ENCODE measurements around the gene TMED1. TPM values are rescaled to one million over a fixed set of nuclear protein-coding genes. Genes with fewer than 3 reads are reported as not detected.
"Not testable (repeated sequence)": the region's sequence is repeated elsewhere in the genome, so short reads cannot be mapped to it uniquely, and the experiment has no call there.

TMED1 gene
- total and polyA plus RNA-seq, 2 experiments from 2014 or later, result 65.0 to 95.4 TPM

DNA sequence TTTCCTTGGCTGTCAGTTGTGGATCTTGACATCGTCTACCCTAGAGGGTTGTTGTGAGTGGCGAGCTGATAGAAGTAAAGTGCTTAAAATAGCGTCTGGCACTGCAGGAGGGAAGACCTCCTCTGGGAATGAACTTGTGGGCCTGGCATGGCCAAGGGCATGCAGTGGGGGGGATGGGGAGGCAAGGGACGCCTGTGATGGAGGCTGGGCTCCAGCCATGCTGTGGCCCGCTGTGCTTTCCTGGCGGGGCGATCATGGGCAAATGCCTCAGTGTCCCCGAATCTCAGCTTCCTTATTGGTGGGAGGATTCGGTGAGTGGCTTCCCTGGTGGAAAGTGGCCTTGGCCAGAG, 46.1 kb upstream of the TMED1 start:
- H3K79me2 ChIP-seq, result peaks cover 100% of the 10 kb centered on the region
- DNase-seq (ENCODE audit: low spot score), result no peak
- H3K27me3 ChIP-seq, result no peaks in the 10 kb centered on the region
- no peaks in the 10 kb centered on the region for H3K9me3 ChIP-seq (ENCODE audit: low read depth)
- H3K4me1 ChIP-seq (ENCODE audit: insufficient read depth), result peaks cover 24% of the 10 kb centered on the region
- H4K20me1 ChIP-seq (ENCODE audit: insufficient read depth, poor library complexity, severe bottlenecking), result peaks cover 29% of the 10 kb centered on the region
- no peak overlapping the region for H3K4me3 ChIP-seq
- WGBS (ENCODE audit: low lambda C conversion rate, missing lambda C conversion rate), result 82% methylated on average over 9 of the region's 9 CpGs
- no peak for TF ChIP-seq EZH2 (IDR thresholded peaks at IDR 0.05; ENCODE audit: borderline replicate concordance)
- no peak for TF ChIP-seq CTCF (IDR thresholded peaks at IDR 0.05; ENCODE audit: poor library complexity)
- TF ChIP-seq EZH2phosphoT487 (IDR thresholded peaks at IDR 0.05; ENCODE audit: low read depth, severe bottlenecking, unreplicated experiment), result no peak
- no peak overlapping the region for H3K4me2 ChIP-seq
- H3K9me2 ChIP-seq (replicated peaks; ENCODE audit: insufficient read depth), result no peaks in the 10 kb centered on the region
- no peak overlapping the region for H2AFZ ChIP-seq
- no peaks in the 10 kb centered on the region for H3K36me3 ChIP-seq (replicated peaks; ENCODE audit: insufficient read depth, low read depth)
- H3K27ac ChIP-seq, result no peak overlapping the region

DNA sequence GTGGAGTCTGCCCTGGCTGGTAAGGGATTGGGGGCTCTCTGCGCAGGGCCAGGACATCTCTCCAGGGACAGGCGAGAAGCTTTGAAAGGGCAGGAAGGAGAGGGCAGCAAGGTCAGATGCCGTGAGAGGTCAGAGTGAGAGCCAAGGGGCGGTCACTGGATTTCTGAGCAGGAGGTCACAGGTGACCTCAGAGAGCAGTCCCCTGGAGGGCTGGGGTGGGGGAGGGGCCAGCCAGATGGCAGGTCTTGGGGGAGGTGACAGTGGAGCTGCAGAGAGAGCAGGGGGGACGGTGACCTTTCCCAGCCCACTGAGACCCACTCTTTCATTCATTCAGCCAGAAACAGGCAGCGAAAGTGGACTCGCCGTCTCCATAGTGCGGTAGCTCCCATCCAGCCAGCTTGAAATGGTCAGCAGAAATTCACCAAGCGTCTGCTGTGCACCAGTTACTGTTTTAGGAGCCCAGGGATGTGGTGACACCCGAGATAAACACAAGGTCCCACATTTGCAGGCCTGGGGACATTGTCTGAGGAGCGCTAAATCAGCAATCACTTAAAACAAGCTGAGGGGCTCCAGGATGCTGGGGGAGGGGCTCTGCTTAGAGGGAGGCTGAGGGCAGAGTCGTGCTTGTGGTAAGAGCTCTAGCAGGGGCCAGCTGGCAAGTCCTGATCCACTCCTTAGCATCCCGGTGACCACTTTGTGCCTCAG, 45.5 kb upstream of the TMED1 start:
- no peak for DNase-seq (ENCODE audit: low spot score)
- no peak overlapping the region for H2AFZ ChIP-seq
- H3K4me2 ChIP-seq, result no peak overlapping the region
- no peaks in the 10 kb centered on the region for H3K9me3 ChIP-seq (ENCODE audit: low read depth)
- TF ChIP-seq EZH2phosphoT487 (IDR thresholded peaks at IDR 0.05; ENCODE audit: low read depth, severe bottlenecking, unreplicated experiment) (no peak), CTCF (IDR thresholded peaks at IDR 0.05; ENCODE audit: poor library complexity) (no peak), EZH2 (IDR thresholded peaks at IDR 0.05; ENCODE audit: borderline replicate concordance) (no peak)
- H3K4me1 ChIP-seq (ENCODE audit: insufficient read depth), result peaks cover 24% of the 10 kb centered on the region
- WGBS (ENCODE audit: low lambda C conversion rate, missing lambda C conversion rate), result 66% methylated on average over 14 of the region's 14 CpGs
- H3K79me2 ChIP-seq, result peaks cover 100% of the 10 kb centered on the region
- H3K9me2 ChIP-seq (replicated peaks; ENCODE audit: insufficient read depth), result no peaks in the 10 kb centered on the region
- H4K20me1 ChIP-seq (ENCODE audit: insufficient read depth, poor library complexity, severe bottlenecking), result peaks cover 23% of the 10 kb centered on the region
- H3K27ac ChIP-seq, result no peak overlapping the region
- no peaks in the 10 kb centered on the region for H3K36me3 ChIP-seq (replicated peaks; ENCODE audit: insufficient read depth, low read depth)
- H3K27me3 ChIP-seq, result no peaks in the 10 kb centered on the region
- H3K4me3 ChIP-seq, result no peak overlapping the region

DNA sequence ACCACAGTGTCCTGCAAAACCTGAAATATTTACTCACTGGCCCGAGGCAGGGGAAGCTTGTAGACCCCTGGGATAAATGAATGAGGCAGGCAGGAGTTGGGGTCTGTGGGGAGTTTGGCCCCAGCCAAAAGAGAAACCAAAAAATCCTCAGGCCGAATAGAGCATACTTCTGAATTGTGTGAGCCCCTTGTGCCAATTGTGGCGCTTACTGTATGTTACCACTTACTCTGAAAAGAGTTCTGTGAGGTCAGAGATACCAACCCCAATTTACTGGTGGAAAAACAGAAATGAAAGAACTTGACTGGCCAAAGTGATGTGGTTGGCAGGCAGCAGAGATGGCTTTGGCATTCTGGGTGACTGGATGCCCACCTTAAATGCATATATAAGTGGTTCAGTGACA, 42.2 kb upstream of the TMED1 start:
- TF ChIP-seq CTCF (IDR thresholded peaks at IDR 0.05; ENCODE audit: poor library complexity), result no peak
- TF ChIP-seq EZH2phosphoT487 (IDR thresholded peaks at IDR 0.05; ENCODE audit: low read depth, severe bottlenecking, unreplicated experiment), result no peak
- no peak for TF ChIP-seq EZH2 (IDR thresholded peaks at IDR 0.05; ENCODE audit: borderline replicate concordance)
- Histone ChIP-seq H3K9me2 (replicated peaks; ENCODE audit: insufficient read depth) (no peaks in the 10 kb centered on the region), H3K79me2 (peaks cover 100% of the 10 kb centered on the region), H3K4me1 (ENCODE audit: insufficient read depth) (peaks cover 17% of the 10 kb centered on the region), H3K27ac (peak overlapping the region; percentile 48), H3K36me3 (replicated peaks; ENCODE audit: insufficient read depth, low read depth) (no peaks in the 10 kb centered on the region), H3K9me3 (ENCODE audit: low read depth) (no peaks in the 10 kb centered on the region), H2AFZ (no peak overlapping the region), H3K27me3 (no peaks in the 10 kb centered on the region), H4K20me1 (ENCODE audit: insufficient read depth, poor library complexity, severe bottlenecking) (peaks cover 20% of the 10 kb centered on the region), H3K4me2 (no peak overlapping the region), H3K4me3 (no peak overlapping the region)
- DNase-seq (ENCODE audit: low spot score), result no peak
- WGBS (ENCODE audit: low lambda C conversion rate, missing lambda C conversion rate), result 96% methylated on average over 3 of the region's 3 CpGs

DNA sequence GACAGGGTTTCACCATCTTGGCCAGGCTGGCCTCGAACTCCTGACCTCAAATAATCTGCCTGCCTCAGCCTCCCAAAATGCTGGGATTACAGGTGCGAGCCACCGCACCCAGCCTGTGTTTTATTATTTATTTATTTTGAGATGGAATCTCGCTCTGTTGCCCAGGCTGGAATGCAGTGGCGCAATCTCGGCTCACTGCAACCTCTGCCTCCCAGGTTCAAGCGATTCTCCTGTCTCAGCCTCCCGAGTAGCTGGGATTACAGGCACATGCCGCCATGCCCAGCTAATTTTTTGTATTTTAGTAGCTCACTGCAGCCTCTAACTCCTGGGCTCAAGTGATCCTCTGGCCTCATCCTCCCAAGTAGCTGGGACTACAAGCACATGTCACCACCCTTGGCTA, 41.6 kb upstream of the TMED1 start:
- H4K20me1 ChIP-seq (ENCODE audit: insufficient read depth, poor library complexity, severe bottlenecking), result peaks cover 21% of the 10 kb centered on the region
- not testable (repeated sequence) for H3K36me3 ChIP-seq (replicated peaks; ENCODE audit: insufficient read depth, low read depth); H3K27me3 ChIP-seq; H2AFZ ChIP-seq; H3K4me3 ChIP-seq; H3K9me3 ChIP-seq (ENCODE audit: low read depth); H3K27ac ChIP-seq; H3K9me2 ChIP-seq (replicated peaks; ENCODE audit: insufficient read depth); DNase-seq (ENCODE audit: low spot score); H3K4me2 ChIP-seq
- peaks cover 100% of the 10 kb centered on the region for H3K79me2 ChIP-seq
- H3K4me1 ChIP-seq (ENCODE audit: insufficient read depth), result peaks cover 22% of the 10 kb centered on the region
- WGBS (ENCODE audit: low lambda C conversion rate, missing lambda C conversion rate), result 96% methylated on average over 9 of the region's 9 CpGs
